Upper lobe of left lung (tissue), 6 donors: ENCODE data around the gene RAX2. TPM values are rescaled to one million over a fixed set of nuclear protein-coding genes. Genes with fewer than 3 reads are reported as not detected.
A peak's percentile ranks its signal among the peaks of the same experiment; 100 is the strongest.

Source experiments
- ATAC-seq, 2 donors: fragments of 200-7000 bp; cut with Tn5 transposase; one replicate each; pipeline ENCODE4 v1.9.1; 2022; ENCODE audit warnings: mild to moderate bottlenecking in 2 of 2, moderate library complexity in 2 of 2; ENCODE audit not compliant: low FRiP score in 2 of 2
- DNase-seq, 2 donors: peaks; one replicate each; pipeline ENCODE4 v3.0.0-alpha.2; 2019 to 2020
- H3K27ac ChIP-seq, 4 donors: fragments of 200-600 bp; sonication (generic); one replicate each; pipeline ENCODE4 v1.5.1; 2016 to 2019
- H3K27me3 ChIP-seq, 4 donors: fragments of 200-600 bp; sonication (generic); one replicate each; pipeline ENCODE4 v1.5.1; 2017 to 2019
- H3K36me3 ChIP-seq, 4 donors: fragments of 200-600 bp; sonication (generic); one replicate each; pipeline ENCODE4 v1.5.1; 2016 to 2019
- H3K4me1 ChIP-seq, 4 donors: fragments of 200-600 bp; sonication (generic); one replicate each; pipeline ENCODE4 v1.5.1; 2018 to 2019
- H3K4me3 ChIP-seq, 4 donors: fragments of 200-600 bp; sonication (generic); one replicate each; pipeline ENCODE4 v1.5.1; 2017 to 2019; ENCODE audit warnings: mild to moderate bottlenecking in 2 of 4, moderate library complexity in 1 of 4
- H3K9me3 ChIP-seq, 4 donors: fragments of 200-600 bp; sonication (generic); one replicate each; pipeline ENCODE4 v1.5.1; 2018 to 2019
- CTCF ChIP-seq, 6 experiments: fragments of 450-650 bp in 4 of 6; fragments of 200-600 bp in 2 of 6; sonication (generic) in 2 of 6; IDR thresholded peaks; one replicate each; pipeline ENCODE4 v1.5.1; 2016 to 2019; ENCODE audit warnings: antibody characterized with exemption in 6 of 6
- EP300 ChIP-seq, 4 donors: sonication (generic); formaldehyde crosslinking; IDR thresholded peaks; one replicate each; pipeline ENCODE4 v1.5.1; 2017; ENCODE audit warnings: antibody characterized with exemption in 4 of 4, control low read depth in 2 of 4
- POLR2A ChIP-seq, 4 donors: fragments of 450-650 bp; IDR thresholded peaks; one replicate each; pipeline ENCODE4 v1.5.1; 2016 to 2017; ENCODE audit warnings: antibody characterized with exemption in 4 of 4, mild to moderate bottlenecking in 2 of 4
- POLR2AphosphoS5 ChIP-seq, 2 donors: sonication (generic); formaldehyde crosslinking; IDR thresholded peaks; one replicate each; pipeline ENCODE4 v1.5.1; 2017; ENCODE audit warnings: antibody characterized with exemption in 2 of 2
- WGBS, 2 donors: methylation state at CpG; one replicate each; pipeline ENCODE4 v1.1.5; 2017 to 2018; 5-methylcytosine and 5-hydroxymethylcytosine counted together
- total RNA-seq, 6 donors: library from RNA; depleted of rRNA in 4 of 6; stranded (reverse); fragments of >200 nt in 4 of 6; gene quantifications; one replicate each; pipeline versions ENCODE4 v1.1.0 to v1.2.1, GENCODE V29; 2016 to 2021
- donor health status: DM: no; HTN: no; CAD: no; lungs with moderate emphysema.
- donor health status: DM: no; HTN: yes; CAD: no; lungs with severe emphysema.

RAX2 gene
- total RNA-seq, 6 donors from 2014 or later, result not detected

DNA sequence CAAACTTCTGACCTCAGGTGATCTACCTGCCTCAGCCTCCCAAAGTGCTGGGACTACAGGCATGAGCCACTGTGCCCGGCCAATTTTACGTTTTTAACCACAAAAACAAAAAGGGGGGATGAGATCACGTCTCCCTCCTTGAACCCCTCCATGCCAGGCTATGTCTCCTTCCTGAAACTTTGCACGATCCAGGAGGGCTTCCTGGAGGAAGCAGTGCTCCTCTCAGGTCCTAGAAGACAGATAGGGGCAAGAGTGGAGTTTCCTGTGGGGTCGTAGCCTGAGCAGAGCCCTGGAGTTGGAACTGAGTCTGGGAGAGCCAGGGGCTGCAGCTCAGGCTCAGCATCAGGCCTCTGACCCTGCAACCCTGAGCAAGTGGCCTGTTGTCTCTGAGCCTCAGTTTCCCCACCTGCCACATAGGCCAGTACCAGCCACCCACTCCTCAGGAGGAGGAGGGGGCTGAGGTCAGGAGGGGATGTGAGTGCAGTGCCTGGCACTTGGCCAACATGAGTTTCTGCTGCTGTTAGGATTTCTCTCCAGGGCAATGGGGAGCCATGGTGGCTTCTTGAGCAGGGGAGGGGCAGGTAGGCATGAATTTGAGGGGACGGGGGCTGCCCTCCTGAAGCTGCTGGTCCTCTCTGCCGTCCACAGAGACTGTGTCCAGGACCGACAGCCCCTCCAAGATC, 26.5 kb downstream of the RAX2 start:
- H3K4me1 ChIP-seq, result no peaks in the 10 kb centered on the region
- peaks cover 4 to 19% (median 13%) of the 10 kb centered on the region in 4 donors for H3K36me3 ChIP-seq
- ATAC-seq (peak in 1 of 2 donors; percentile 4), DNase-seq (no peak)
- H3K27ac ChIP-seq, result no peak overlapping the region
- 63 to 77% methylated on average over 8 of the region's 8 CpGs for WGBS, 2 donors
- H3K4me3 ChIP-seq, result no peak overlapping the region
- H3K27me3 ChIP-seq, result no peaks in the 10 kb centered on the region
- no peak for TF ChIP-seq EP300 (IDR thresholded peaks at IDR 0.05)
- no peak for TF ChIP-seq POLR2A (IDR thresholded peaks at IDR 0.05)
- TF ChIP-seq POLR2AphosphoS5 (IDR thresholded peaks at IDR 0.05), result no peak
- TF ChIP-seq CTCF (IDR thresholded peaks at IDR 0.05), result no peak
- no peaks in the 10 kb centered on the region for H3K9me3 ChIP-seq

- ATAC-seq (no peak), DNase-seq (no peak)
- H3K27me3 ChIP-seq, result no peaks in the 10 kb centered on the region
- H3K36me3 ChIP-seq, result peaks cover 0 to 13% (median 4%) of the 10 kb centered on the region in 4 donors
- no peaks in the 10 kb centered on the region for H3K9me3 ChIP-seq
- no peaks in the 10 kb centered on the region for H3K4me1 ChIP-seq
- WGBS, 2 donors, result 88 to 97% methylated on average over 2 of the region's 2 CpGs
- no peak overlapping the region for H3K4me3 ChIP-seq
- TF ChIP-seq POLR2AphosphoS5 (IDR thresholded peaks at IDR 0.05) (no peak), CTCF (IDR thresholded peaks at IDR 0.05) (no peak), POLR2A (IDR thresholded peaks at IDR 0.05) (no peak), EP300 (IDR thresholded peaks at IDR 0.05) (no peak)
- no peak overlapping the region for H3K27ac ChIP-seq
Observed at GRCh38 chr19:3743486-3743885, 28.5 kb downstream of the RAX2 start.

DNA sequence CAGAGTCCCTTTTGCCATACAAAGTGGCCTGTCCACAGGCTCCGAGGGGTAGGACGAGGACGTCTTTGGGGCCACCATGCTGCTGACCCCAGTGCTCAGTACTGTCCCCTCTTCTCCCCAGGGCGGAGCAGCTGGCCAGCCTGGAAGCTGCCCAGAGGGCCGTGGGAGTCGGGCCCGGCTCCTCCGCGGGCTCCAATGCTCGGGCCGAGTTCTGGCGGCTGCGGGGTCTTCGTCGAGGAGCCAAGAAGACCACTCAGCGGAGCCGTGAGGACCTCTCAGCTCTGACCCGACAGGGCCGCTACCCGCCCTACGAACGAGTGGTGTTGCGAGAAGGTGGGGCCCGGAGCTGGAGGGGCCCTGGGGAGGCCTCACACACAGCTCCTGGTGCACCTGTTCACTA, 31.6 kb downstream of the RAX2 start:
- ATAC-seq (no peak), DNase-seq (peak in 1 of 2 donors; percentile 76)
- no peaks in the 10 kb centered on the region for H3K27me3 ChIP-seq
- H3K27ac ChIP-seq, result no peak overlapping the region
- no peak overlapping the region for H3K4me3 ChIP-seq
- 94 to 100% methylated on average over 5 to 24 of the region's 24 CpGs for WGBS, 2 donors
- no peaks in the 10 kb centered on the region for H3K9me3 ChIP-seq
- TF ChIP-seq CTCF (IDR thresholded peaks at IDR 0.05), result no peak
- no peaks in the 10 kb centered on the region for H3K4me1 ChIP-seq
- peaks cover 3 to 21% (median 9%) of the 10 kb centered on the region in 4 donors for H3K36me3 ChIP-seq

- Histone ChIP-seq H3K27me3 (no peaks in the 10 kb centered on the region), H3K4me1 (no peaks in the 10 kb centered on the region), H3K4me3 (no peak overlapping the region), H3K27ac (no peak overlapping the region), H3K9me3 (no peaks in the 10 kb centered on the region), H3K36me3 (peaks cover 4 to 27% (median 9%) of the 10 kb centered on the region in 4 donors)
- ATAC-seq, result no peak
- peak in 1 of 2 donors; percentile 77 for DNase-seq
- WGBS, 2 donors, result 88 to 93% methylated on average over 30 to 32 of the region's 32 CpGs
- no peak for TF ChIP-seq POLR2AphosphoS5 (IDR thresholded peaks at IDR 0.05)
- TF ChIP-seq EP300 (IDR thresholded peaks at IDR 0.05), result no peak
- TF ChIP-seq POLR2A (IDR thresholded peaks at IDR 0.05), result no peak
- no peak for TF ChIP-seq CTCF (IDR thresholded peaks at IDR 0.05)
Observed at GRCh38 chr19:3738477-3739220, 33.4 kb downstream of the RAX2 start.
